Neural cell (in vitro differentiated cells): ENCODE measurements around the gene CYP27A1. TPM values are rescaled to one million over a fixed set of nuclear protein-coding genes. Genes with fewer than 3 reads are reported as not detected.

Source experiments
- H2AFZ ChIP-seq: fragments of 200-600, 300-800 bp; sonication (generic), shearing (Covaris generic); 2 replicates; pipeline ENCODE4 v1.6.0; 2014; ENCODE audit warnings: low read depth, mild to moderate bottlenecking, antibody characterized with exemption, low read length, moderate library complexity
- H3F3A ChIP-seq: fragments of 200-600 bp; shearing (Covaris generic); 2 replicates; pipeline ENCODE4 v1.6.1; 2016; ENCODE audit warnings: mild to moderate bottlenecking, moderate library complexity, mixed read lengths, antibody characterized with exemption, low read length; ENCODE audit not compliant: insufficient read depth, poor library complexity, severe bottlenecking
- H3K27ac ChIP-seq: fragments of 200-600, 300-800 bp; sonication (generic), shearing (Covaris generic); 2 replicates; pipeline ENCODE4 v1.5.1; 2014; ENCODE audit warnings: mild to moderate bottlenecking, low read length, moderate library complexity
- H3K27me3 ChIP-seq: fragments of 300-800, 200-600 bp; sonication (generic), shearing (Covaris generic); 2 replicates; pipeline ENCODE4 v1.6.0; 2014; ENCODE audit warnings: mild to moderate bottlenecking, low read depth, low read length, moderate library complexity; ENCODE audit not compliant: insufficient read depth
- H3K36me3 ChIP-seq: fragments of 300-800, 200-600 bp; sonication (generic), shearing (Covaris generic); 2 replicates; pipeline ENCODE4 v1.5.1; 2014; ENCODE audit warnings: mild to moderate bottlenecking, antibody characterized with exemption, low read length, moderate library complexity; ENCODE audit not compliant: insufficient read depth
- H3K4me2 ChIP-seq: fragments of 300-800, 200-600 bp; sonication (generic), shearing (Covaris generic); 2 replicates; pipeline ENCODE4 v1.6.0; 2014; ENCODE audit warnings: mild to moderate bottlenecking, low read length
- H3K4me3 ChIP-seq: fragments of 300-800, 200-600 bp; sonication (generic), shearing (Covaris generic); 2 replicates; pipeline ENCODE4 v1.5.1; 2014; ENCODE audit warnings: mild to moderate bottlenecking, low read length, moderate library complexity
- H3K79me2 ChIP-seq: fragments of 200-600 bp; shearing (Covaris generic); replicated peaks from 2 replicates; pipeline ENCODE4 v1.6.0; 2014; ENCODE audit warnings: mild to moderate bottlenecking, low read length, moderate library complexity; ENCODE audit not compliant: insufficient read depth
- H3K9ac ChIP-seq: fragments of 300-800, 200-600 bp; sonication (generic), shearing (Covaris generic); 2 replicates; pipeline ENCODE4 v1.6.1; 2016; ENCODE audit warnings: mild to moderate bottlenecking, low read length, mixed read lengths
- H3K9me2 ChIP-seq: fragments of 200-600 bp; shearing (Covaris generic); 2 replicates; pipeline ENCODE4 v1.6.1; 2016; ENCODE audit warnings: mild to moderate bottlenecking, low read length, mixed read lengths; ENCODE audit not compliant: insufficient read depth
- H3K9me3 ChIP-seq: fragments of 200-600, 300-800 bp; sonication (generic), shearing (Covaris generic); 2 replicates; pipeline ENCODE4 v1.6.1; 2016; ENCODE audit warnings: mild to moderate bottlenecking, mixed run types, low read length, moderate library complexity, mixed read lengths
- H4K20me1 ChIP-seq: fragments of 200-600 bp; shearing (Covaris generic); 2 replicates; pipeline ENCODE4 v1.6.1; 2016; ENCODE audit warnings: mild to moderate bottlenecking, mixed run types; ENCODE audit not compliant: insufficient read depth
- CTCF ChIP-seq: fragments of 450-650 bp; IDR thresholded peaks from 2 replicates; pipeline ENCODE4 v1.5.1; 2014; ENCODE audit warnings: antibody characterized with exemption, mild to moderate bottlenecking, moderate library complexity; ENCODE audit not compliant: poor library complexity, severe bottlenecking
- EP300 ChIP-seq: fragments of 450-650 bp; conservative IDR thresholded peaks from 2 replicates; pipeline ENCODE4 v1.6.1; 2014; ENCODE audit warnings: antibody characterized with exemption, mild to moderate bottlenecking, moderate library complexity; ENCODE audit not compliant: poor library complexity, severe bottlenecking
- EZH2 ChIP-seq: fragments of 200-600, 300-800 bp; shearing (Covaris generic), sonication (generic); IDR thresholded peaks from 2 replicates; pipeline ENCODE4 v1.6.1; 2014; ENCODE audit warnings: antibody characterized with exemption, low read length, borderline replicate concordance, mild to moderate bottlenecking; ENCODE audit not compliant: insufficient read depth, poor library complexity, severe bottlenecking
- MXI1 ChIP-seq: fragments of 450-650 bp; conservative IDR thresholded peaks from 2 replicates; pipeline ENCODE4 v1.6.1; 2014; ENCODE audit warnings: antibody characterized with exemption, mild to moderate bottlenecking; ENCODE audit not compliant: poor library complexity, severe bottlenecking
- POLR2AphosphoS5 ChIP-seq: IDR thresholded peaks from 2 replicates; pipeline ENCODE4 v1.6.1; 2012
- RAD21 ChIP-seq: fragments of 450-650 bp; conservative IDR thresholded peaks from 2 replicates; pipeline ENCODE4 v1.6.1; 2014; ENCODE audit warnings: antibody characterized with exemption, mild to moderate bottlenecking, moderate library complexity
- REST ChIP-seq: IDR thresholded peaks from 2 replicates; pipeline ENCODE4 v1.6.1; 2012; ENCODE audit warnings: borderline replicate concordance
- SMC3 ChIP-seq: fragments of 450-650 bp; conservative IDR thresholded peaks from 2 replicates; pipeline ENCODE4 v1.6.1; 2014; ENCODE audit warnings: antibody characterized with exemption, mild to moderate bottlenecking, moderate library complexity; ENCODE audit not compliant: poor library complexity
- TAF1 ChIP-seq: IDR thresholded peaks from 2 replicates; pipeline ENCODE4 v1.6.1; 2012; ENCODE audit warnings: low read depth
- polyA plus RNA-seq: library from polyadenylated mRNA; depleted of rRNA; stranded (reverse); fragments of >200 nt; gene quantifications from 2 replicates; pipeline ENCODE4 v1.2.3, GENCODE V29; 2014

Gene CYP27A1
- polyA plus RNA-seq, 1 donor from 2014 or later = not detected

GRCh38 chr2:218783688-218784087 is 1.7 kb downstream of the CYP27A1 start:
- Histone ChIP-seq H3K27me3 (peaks cover 25% of the 10 kb centered on the region), H3K4me2 (no peak overlapping the region), H4K20me1 (no peaks in the 10 kb centered on the region), H3K9me2 (no peaks in the 10 kb centered on the region), H3K79me2 (no peaks in the 10 kb centered on the region), H3K9ac (no peak overlapping the region), H3K36me3 (no peaks in the 10 kb centered on the region), H2AFZ (no peak overlapping the region), H3F3A (no peaks in the 10 kb centered on the region), H3K9me3 (no peaks in the 10 kb centered on the region), H3K4me3 (no peak overlapping the region), H3K27ac (no peak overlapping the region)
- TF ChIP-seq RAD21 (no peak), MXI1 (no peak), EZH2 (no peak), EP300 (no peak), TAF1 (no peak), CTCF (no peak), REST (no peak), SMC3 (no peak), POLR2AphosphoS5 (no peak)

- Histone ChIP-seq H3F3A (no peaks in the 10 kb centered on the region), H3K4me2 (no peak overlapping the region), H3K9ac (no peak overlapping the region), H3K9me3 (no peaks in the 10 kb centered on the region), H2AFZ (no peak overlapping the region), H3K27ac (no peak overlapping the region), H3K9me2 (no peaks in the 10 kb centered on the region), H3K4me3 (no peak overlapping the region), H4K20me1 (no peaks in the 10 kb centered on the region), H3K79me2 (no peaks in the 10 kb centered on the region), H3K27me3 (peaks cover 25% of the 10 kb centered on the region), H3K36me3 (no peaks in the 10 kb centered on the region)
- TF ChIP-seq EP300 (no peak), TAF1 (no peak), RAD21 (no peak), CTCF (no peak), SMC3 (no peak), REST (no peak), POLR2AphosphoS5 (no peak), MXI1 (no peak), EZH2 (no peak)
Observed at GRCh38 chr2:218785103-218785502, 3.2 kb downstream of the CYP27A1 start.
